Mesenteric fat pad (tissue), 1 donor: ENCODE results near the gene ZNF277. TPM values are rescaled to one million over a fixed set of nuclear protein-coding genes. Genes with fewer than 3 reads are reported as not detected.
"Not testable (repeated sequence)": the region's sequence is repeated elsewhere in the genome, so short reads cannot be mapped to it uniquely, and the experiment has no call there.

Experiments
- DNase-seq: peaks from one replicate; pipeline ENCODE4 v3.0.0-alpha.2; 2020; ENCODE audit warnings: low spot score
- total RNA-seq: library from RNA; stranded (reverse); fragmentation: NEBNext Ultra II Directional; extraction: Animal tissue kit (Norgen Biotek cat#: 25700); gene quantifications from one replicate; pipeline ENCODE4 v1.2.1, GENCODE V29; 2021
- donor health status: DM: yes; HTN: yes; CAD: no.

ZNF277 gene
- total RNA-seq, 1 donor from 2014 or later: 10.6 TPM

DNA sequence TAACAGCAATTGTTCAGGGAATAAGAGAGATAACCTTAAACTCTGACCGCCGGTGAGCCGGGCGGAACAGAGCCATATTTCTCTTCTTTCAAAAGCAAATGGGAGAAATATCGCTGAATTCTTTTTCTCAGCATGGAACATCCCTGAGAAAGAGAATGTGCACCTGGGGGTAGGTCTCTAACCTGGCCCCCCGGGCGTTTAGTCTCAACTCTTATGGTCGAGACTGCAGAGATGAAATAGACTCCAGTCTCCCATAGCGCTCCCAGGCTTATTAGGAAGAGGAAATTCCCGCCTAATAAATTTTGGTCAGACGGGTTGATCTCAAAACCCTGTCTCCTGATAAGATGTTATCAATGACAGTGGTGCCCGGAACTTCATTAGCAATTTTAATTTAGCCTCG, 43.5 kb downstream of the ZNF277 start:
- DNase-seq: not testable (repeated sequence)

DNA sequence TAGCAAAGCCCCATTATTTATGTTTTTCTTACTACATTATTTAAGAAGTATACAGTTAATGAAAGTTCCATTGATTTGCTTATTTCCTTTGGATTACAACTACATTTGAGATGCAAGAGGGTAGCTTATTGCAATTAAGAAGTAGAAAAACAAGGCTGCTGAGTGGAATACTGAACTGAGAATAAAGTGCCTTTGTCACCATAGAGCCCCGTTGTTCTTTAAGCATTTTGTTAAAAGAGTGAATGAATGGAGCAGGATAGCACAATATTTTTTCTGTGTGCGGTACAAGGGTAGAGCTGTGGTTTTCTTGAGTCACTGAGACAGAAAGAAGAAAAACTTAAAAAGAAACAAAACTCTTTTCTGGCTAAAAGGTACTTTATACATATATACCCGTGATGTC, 45.6 kb downstream of the ZNF277 start:
- no peak for DNase-seq

- no peak for DNase-seq
These were observed 46.2 kb downstream of the ZNF277 start for GRCh38 chr7:112252691-112253090.

DNA sequence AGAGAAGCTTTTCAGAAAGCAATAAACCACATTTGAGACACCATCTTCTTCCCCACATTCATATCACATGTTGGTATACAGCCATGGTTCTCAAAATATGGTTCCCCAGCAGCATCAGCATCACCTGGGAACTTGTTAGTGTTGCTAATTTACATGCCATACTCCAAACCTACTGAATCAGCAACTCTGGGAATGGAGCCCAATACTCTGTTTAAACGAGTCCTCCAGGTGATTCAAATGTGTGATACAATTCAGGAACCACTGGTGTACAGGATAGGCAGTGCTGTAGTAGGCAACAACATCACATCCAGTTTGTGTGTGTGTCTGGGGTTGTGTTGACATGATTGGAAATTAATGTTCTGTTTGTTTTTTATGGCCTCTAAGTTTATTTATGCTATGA, 47.7 kb downstream of the ZNF277 start:
- no peak for DNase-seq

GRCh38 chr7:112254709-112255387, 48.4 kb downstream of the ZNF277 start:
- no peak for DNase-seq

- no peak for DNase-seq
These were observed 48.9 kb downstream of the ZNF277 start for GRCh38 chr7:112255388-112255720.

- no peak for DNase-seq
These were observed 50.6 kb downstream of the ZNF277 start for GRCh38 chr7:112257073-112257472.

DNA sequence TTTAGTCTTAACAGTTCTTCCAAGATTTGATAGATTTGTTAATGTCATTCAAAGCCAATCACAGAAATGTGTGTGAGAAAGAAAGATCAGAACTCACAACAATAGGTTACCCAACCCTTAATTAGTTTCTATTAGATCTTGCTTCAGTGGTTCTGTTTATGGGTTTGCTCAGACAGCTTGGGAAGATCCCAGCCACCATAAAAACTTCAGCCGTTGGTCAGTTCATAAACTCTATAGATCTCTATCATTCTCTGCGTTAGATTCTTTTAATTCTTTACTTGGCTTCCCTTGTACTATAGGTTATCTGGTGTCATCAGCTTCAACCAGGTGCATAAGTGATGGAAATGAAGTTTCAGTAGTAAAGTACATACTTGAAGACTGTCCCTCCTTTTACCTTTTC, 54.4 kb downstream of the ZNF277 start:
- no peak for DNase-seq

DNA sequence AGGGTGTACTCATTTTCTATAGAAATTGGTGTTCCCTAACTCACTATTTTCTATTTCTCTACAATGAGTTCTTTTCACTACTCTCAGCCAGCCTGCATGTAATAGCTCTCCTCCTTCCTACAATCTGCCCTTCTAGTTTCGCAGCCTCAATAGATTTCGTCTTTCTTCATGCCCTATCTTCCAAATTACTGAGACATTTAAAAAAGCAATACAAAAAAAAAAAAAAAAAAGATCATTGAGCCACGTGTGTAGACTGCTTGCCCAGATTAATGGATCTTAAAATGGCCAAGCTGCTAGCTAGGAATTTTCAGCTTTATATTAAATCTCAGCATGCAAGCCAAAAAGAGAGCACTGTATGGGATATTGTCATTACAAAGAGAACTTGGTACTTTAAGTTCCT, 55.5 kb downstream of the ZNF277 start:
- no peak for DNase-seq

DNA sequence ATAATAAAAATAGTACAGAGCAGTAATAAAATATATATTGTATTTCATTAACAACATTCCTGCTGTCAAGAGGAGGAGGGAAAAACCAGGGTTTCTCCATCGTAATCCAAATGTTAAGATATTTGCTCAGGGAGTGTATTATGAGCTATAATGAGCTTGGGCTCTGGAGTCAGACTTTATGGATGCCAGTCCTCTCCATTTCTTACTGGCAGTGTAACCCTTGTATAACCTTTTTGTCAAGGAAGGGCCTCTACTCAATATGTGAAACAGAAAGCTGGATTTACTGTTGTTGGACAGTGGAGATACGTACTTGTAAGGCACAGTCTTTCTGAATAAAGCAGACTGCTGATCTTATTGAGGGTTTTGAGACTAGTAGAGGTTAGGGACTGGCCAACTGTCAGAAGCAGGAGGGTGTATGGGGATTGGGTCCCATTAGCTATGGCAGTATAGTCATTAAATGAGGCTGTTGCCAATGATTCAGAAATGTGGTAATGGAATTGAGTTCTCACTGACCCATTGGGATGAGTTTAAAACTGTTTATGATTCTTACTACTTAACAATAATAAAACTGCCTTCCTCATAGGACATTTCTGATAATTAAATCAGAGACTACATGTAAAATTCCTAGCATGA, 56.5 kb downstream of the ZNF277 start:
- DNase-seq: no peak

DNA sequence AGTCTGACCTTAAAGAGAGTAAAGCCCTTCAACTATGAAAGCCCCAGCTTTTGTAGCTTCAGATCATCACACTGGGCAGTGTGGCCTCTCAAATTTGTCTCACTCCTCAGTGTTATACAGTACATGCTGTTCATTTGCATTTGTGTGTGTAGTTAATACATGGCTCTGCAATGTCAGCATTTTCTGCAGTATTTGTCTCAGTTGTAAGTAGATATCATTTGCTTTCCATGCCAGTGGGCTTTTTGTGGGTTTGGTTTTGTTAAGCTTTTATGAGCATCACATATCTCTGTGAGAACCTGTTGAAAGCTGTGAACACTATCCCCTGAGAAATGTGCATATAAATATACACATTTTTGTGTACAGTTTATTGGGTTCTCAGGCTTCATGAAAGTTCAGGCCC, 57.0 kb downstream of the ZNF277 start:
- DNase-seq: no peak

- no peak for DNase-seq
These were observed 59.6 kb downstream of the ZNF277 start for GRCh38 chr7:112266141-112266540.

GRCh38 chr7:112266595-112267270, 60.2 kb downstream of the ZNF277 start:
- DNase-seq: no peak

DNA sequence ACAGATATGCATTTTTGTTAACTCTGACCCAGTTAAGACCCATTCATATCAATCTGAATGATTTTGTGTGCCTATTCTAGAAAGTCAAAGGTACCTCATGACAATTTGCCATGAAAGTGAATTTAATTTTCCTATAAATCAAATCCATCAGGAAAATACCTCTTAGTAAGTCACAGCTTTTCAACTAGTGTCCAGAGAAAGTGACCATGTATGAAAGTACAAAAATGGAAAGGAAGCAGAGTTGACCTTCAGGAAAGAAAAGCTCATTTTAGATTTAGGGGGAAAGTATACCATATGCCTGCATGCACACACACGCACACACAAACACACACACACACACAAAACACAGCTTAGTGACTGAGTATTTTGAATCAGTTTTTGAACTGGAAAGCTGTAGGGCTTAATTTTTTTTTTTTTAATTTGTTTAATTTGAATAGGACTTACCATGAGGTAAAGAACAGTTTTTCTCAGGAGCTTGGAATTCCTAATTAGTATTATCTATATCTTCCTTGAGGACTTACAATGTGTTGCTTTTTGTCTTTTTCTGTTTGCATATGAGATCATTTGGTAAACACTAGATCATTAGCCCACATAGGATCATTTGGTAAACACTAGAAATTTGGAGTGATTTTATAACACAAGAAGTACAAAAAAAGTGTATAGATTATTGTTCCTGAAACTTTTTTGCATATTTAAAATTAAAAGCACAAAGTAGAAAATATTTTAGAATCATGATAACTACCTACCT, 61.6 kb downstream of the ZNF277 start:
- no peak for DNase-seq

GRCh38 chr7:112271162-112271561, 64.7 kb downstream of the ZNF277 start:
- DNase-seq: no peak

DNA sequence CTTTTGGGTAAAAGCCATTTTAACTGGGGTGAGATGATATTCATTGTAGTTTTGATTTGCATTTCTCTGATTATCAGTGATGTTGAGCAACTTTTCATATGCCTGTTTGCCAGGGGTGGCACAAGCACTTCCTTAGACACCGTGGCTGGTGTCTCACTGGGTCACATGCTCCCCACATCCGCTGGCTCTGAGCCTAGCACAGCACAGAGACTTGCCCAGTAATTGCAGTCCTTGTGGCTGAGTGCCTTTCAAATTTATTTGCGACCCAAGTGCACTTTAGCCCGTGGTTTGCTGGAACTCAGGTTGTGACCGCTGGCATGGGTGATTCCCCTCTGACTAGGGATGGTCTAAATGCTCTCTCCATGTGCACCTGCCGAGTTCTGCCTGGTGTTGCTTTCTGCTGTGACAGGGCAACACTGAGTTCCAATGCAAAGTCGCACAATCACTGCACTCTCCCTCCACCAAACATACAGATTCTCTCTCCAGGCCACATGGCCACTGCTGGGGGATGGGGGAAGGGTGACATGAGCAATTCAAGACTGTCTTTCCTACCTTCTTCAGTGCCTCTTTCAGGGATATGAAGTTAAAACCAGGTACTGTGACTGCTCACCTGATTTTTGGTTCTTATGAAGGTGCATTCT, 66.5 kb downstream of the ZNF277 start:
- no peak for DNase-seq

DNA sequence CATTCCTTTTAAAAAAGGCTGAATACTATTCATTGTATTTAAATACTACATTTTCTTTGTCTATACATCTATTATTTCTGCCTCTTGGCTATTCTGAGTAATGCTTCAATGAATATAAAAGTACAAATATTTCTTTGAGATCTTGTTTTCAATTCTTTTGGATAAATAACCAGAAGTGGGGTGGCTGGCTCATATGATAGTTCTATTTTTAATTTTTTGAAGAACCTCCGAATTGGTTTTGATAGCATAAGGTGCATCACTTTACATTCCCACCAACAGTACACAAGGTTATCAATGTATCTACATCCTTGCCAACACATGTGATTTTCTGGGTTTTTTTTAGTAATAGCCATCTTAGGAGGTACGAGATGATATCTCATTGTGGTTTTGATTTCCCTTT, 72.5 kb downstream of the ZNF277 start:
- DNase-seq: no peak

DNA sequence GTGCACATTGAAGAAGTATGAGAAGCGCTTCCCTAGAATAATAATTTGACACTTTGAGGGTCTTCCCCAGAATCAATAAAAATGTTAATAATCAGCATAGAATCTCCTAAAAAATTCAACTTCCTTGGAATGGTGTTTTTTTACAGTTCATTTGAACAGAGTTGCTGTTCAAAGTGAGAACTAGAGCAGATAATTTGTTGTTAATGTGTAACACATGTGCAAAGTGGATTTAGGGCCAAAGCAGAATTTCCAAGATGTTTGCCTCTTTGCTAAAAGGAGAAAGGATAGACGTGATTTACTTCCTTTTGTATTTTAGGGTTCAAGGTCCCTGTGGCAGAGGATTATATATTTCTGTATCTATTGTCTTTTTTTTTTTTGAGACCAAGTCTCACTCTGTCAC, 73.8 kb downstream of the ZNF277 start:
- DNase-seq: no peak

- DNase-seq: no peak
These were observed 76.1 kb downstream of the ZNF277 start for GRCh38 chr7:112282476-112283188.

- DNase-seq: no peak
These were observed 77.0 kb downstream of the ZNF277 start for GRCh38 chr7:112283382-112283910.
